HepG2 (cell line): Measurements from ENCODE around the gene SEC31B. TPM values are rescaled to one million over a fixed set of nuclear protein-coding genes. Genes with fewer than 3 reads are reported as not detected.

Experiments
- ATAC-seq: fragments of 200-7000 bp; cut with Tn5 transposase; 3 replicates; pipeline ENCODE4 v1.9.1; 2020; ENCODE audit warnings: mild to moderate bottlenecking, moderate library complexity
- BruUV-seq: library from RNA; stranded (reverse); fragments of 400-500 nt; replicated peaks from 2 replicates; lab custom pipeline; 2021; lab: Mats Ljungman, UMichigan
- CTCF ChIA-PET: fragments of 300-600 bp; formaldehyde crosslinking; extraction: SDS; loops from one replicate; lab custom pipeline; 2021; ENCODE audit warnings: low total read pairs, inconsistent platforms, low intra/inter-chr PET ratio; lab: Yijun Ruan, JAX
- POLR2A ChIA-PET: fragments of 350-600 bp; sonication (Branson Sonifier 250); formaldehyde crosslinking; loops from one replicate; lab custom pipeline; 2020; ENCODE audit warnings: antibody characterized with exemption, inconsistent platforms; lab: Yijun Ruan, JAX
- DNase-seq: peaks from one replicate; pipeline ENCODE4 v3.0.0-alpha.2; 2015; ENCODE audit warnings: low spot score
- FAIRE-seq: peaks from 3 replicates; lab custom pipeline; 2011; peaks lifted over from hg19 to GRCh38; lab: Jason Lieb, UNC
- H2AFZ ChIP-seq: one replicate; pipeline ENCODE4 v1.6.1; 2011; ENCODE audit warnings: low read length, inconsistent platforms
- H3K27ac ChIP-seq: fragments of 300-600 bp; 3 replicates; pipeline ENCODE4 v1.8.0; 2011; ENCODE audit warnings: mixed run types, mild to moderate bottlenecking, mixed read lengths, low read length, inconsistent platforms; ENCODE audit not compliant: insufficient read depth; ENCODE audit errors: extremely low read length
- H3K27me3 ChIP-seq, 2 experiments: fragments of 200-600 bp in 1 of 2; 2 replicates in 1 of 2; 3 replicates in 1 of 2; pipeline versions ENCODE4 v1.6.0 to v1.8.0; 2011; ENCODE audit warnings: low read length in 2 of 2, mild to moderate bottlenecking in 2 of 2, moderate library complexity in 2 of 2, inconsistent platforms in 1 of 2; ENCODE audit not compliant: insufficient read depth in 2 of 2, control insufficient read depth in 1 of 2
- H3K36me3 ChIP-seq, 2 experiments: fragments of 200-600 bp in 1 of 2; replicated peaks in 1 of 2; 2 replicates in 1 of 2; 3 replicates in 1 of 2; pipeline versions ENCODE4 v1.5.1 to v1.8.0; 2011; ENCODE audit warnings: low read length in 2 of 2, inconsistent platforms in 1 of 2; ENCODE audit not compliant: insufficient read depth in 2 of 2, control insufficient read depth in 1 of 2
- H3K4me1 ChIP-seq: 2 replicates; pipeline ENCODE4 v1.5.1; 2012; ENCODE audit warnings: low read length, inconsistent platforms; ENCODE audit not compliant: insufficient read depth
- H3K4me2 ChIP-seq: 2 replicates; pipeline ENCODE4 v1.6.0; 2011; ENCODE audit warnings: low read depth, low read length, inconsistent platforms
- H3K4me3 ChIP-seq, 3 experiments: fragments of 200-600 bp in 1 of 3; sonication (generic), shearing (Covaris generic) in 1 of 3; replicated peaks in 1 of 3; 2 replicates each; pipeline ENCODE4 v1.5.1; 2011 to 2016; ENCODE audit warnings: low read length in 3 of 3, inconsistent platforms in 2 of 3, low read depth in 2 of 3, mild to moderate bottlenecking in 2 of 3, control low read depth in 1 of 3, mixed read lengths in 1 of 3; ENCODE audit not compliant: insufficient read depth in 1 of 3
- H3K79me2 ChIP-seq: one replicate; pipeline ENCODE4 v1.6.1; 2011; ENCODE audit warnings: low read length, inconsistent platforms; ENCODE audit not compliant: insufficient read depth
- H3K9ac ChIP-seq: 2 replicates; pipeline ENCODE4 v1.6.0; 2011; ENCODE audit warnings: mild to moderate bottlenecking, low read depth, low read length, inconsistent platforms; ENCODE audit not compliant: insufficient read depth
- H3K9me3 ChIP-seq: 2 replicates; pipeline ENCODE4 v1.5.1; 2012; ENCODE audit warnings: mild to moderate bottlenecking, low read length
- H4K20me1 ChIP-seq: 2 replicates; pipeline ENCODE4 v1.6.0; 2011; ENCODE audit warnings: inconsistent platforms, mild to moderate bottlenecking, low read length, moderate library complexity; ENCODE audit not compliant: insufficient read depth
- AFF4 ChIP-seq: sonication (generic); formaldehyde crosslinking; IDR thresholded peaks from 2 replicates; pipeline ENCODE4 v1.4.0; 2020; ENCODE audit warnings: missing genetic modification reagents
- CREM ChIP-seq, 2 experiments: sonication (generic) in 1 of 2; formaldehyde crosslinking in 1 of 2; IDR thresholded peaks; 2 replicates each; pipeline versions ENCODE4 v1.4.0 to v1.6.1; 2016 to 2020; ENCODE audit warnings: antibody characterized with exemption in 1 of 2, mild to moderate bottlenecking in 1 of 2, missing genetic modification reagents in 1 of 2
- IRX3 ChIP-seq: sonication (generic); formaldehyde crosslinking; IDR thresholded peaks from 2 replicates; pipeline ENCODE4 v1.8.1; 2023; ENCODE audit warnings: mild to moderate bottlenecking, low read depth, missing genetic modification reagents, borderline replicate concordance
- ISL2 ChIP-seq: sonication (generic); formaldehyde crosslinking; IDR thresholded peaks from 2 replicates; pipeline ENCODE4 v1.5.0; 2020; ENCODE audit warnings: missing genetic modification reagents
- TAF15 ChIP-seq: fragments of 200-400 bp; formaldehyde crosslinking; IDR thresholded peaks from one replicate; pipeline ENCODE4 v1.6.1; 2018; ENCODE audit warnings: mild to moderate bottlenecking, low read depth, low read length; ENCODE audit not compliant: poor library complexity, severe bottlenecking
- ZNF773 ChIP-seq: sonication (generic); formaldehyde crosslinking; IDR thresholded peaks from 2 replicates; pipeline ENCODE4 v1.4.0; 2020; ENCODE audit warnings: missing genetic modification reagents, borderline replicate concordance
- WGBS: methylation state at CpG from one replicate; pipeline ENCODE4 v1.1.6; 2017; ENCODE audit warnings: low lambda C conversion rate; 5-methylcytosine and 5-hydroxymethylcytosine counted together
- in situ Hi-C: cut with HindIII; loops from 2 replicates; pipeline ENCODE4 v1.10.0; 2017; ENCODE audit warnings: low pct_unique_long_range_greater_than_20kb; ENCODE audit not compliant: extremely low pct_ligation_motif_present
- intact Hi-C: fragments of 100-400 bp; cut with micrococcal nuclease; formaldehyde crosslinking; loops from one replicate; pipeline ENCODE4 v1.10.0; 2022; ENCODE audit not compliant: unreplicated experiment
- polyA plus RNA-seq, 8 experiments: library from polyadenylated mRNA; depleted of rRNA in 3 of 8; stranded (reverse) in 7 of 8; unstranded in 1 of 8; fragments of >200 nt; fragmentation: Illumina TruSeq in 4 of 8; extraction: Trizol in 4 of 8; gene quantifications; 2 replicates each; pipeline versions ENCODE4 v1.2.1 to v1.2.3, GENCODE V29; 2011 to 2016; ENCODE audit warnings: low read depth in 4 of 8, missing spikeins in 1 of 8, mixed read lengths in 1 of 8; ENCODE audit not compliant: insufficient read depth in 1 of 8
- total RNA-seq, 5 experiments: library from RNA; depleted of rRNA; stranded (reverse); fragments of >200 nt; fragmentation: Illumina TruSeq; extraction: Trizol; gene quantifications; 2 replicates each; pipeline ENCODE4 v1.2.3, GENCODE V29; 2016; ENCODE audit warnings: low read depth in 1 of 5
- TF ChIP-seq, protein P1 (sequence below): sonication (generic); formaldehyde crosslinking; IDR thresholded peaks from 2 replicates; pipeline ENCODE4 v1.4.0; 2020; ENCODE audit warnings: mild to moderate bottlenecking, missing genetic modification reagents, borderline replicate concordance
- TF ChIP-seq, protein P2 (sequence below): sonication (generic); formaldehyde crosslinking; IDR thresholded peaks from 2 replicates; pipeline ENCODE4 v1.4.0; 2020; ENCODE audit warnings: missing genetic modification reagents, borderline replicate concordance
- TF ChIP-seq, protein P3 (sequence below): sonication (generic); formaldehyde crosslinking; IDR thresholded peaks from 2 replicates; pipeline ENCODE4 v1.5.1; 2020; ENCODE audit warnings: mild to moderate bottlenecking, missing genetic modification reagents, borderline replicate concordance

SEC31B gene
- total and polyA plus RNA-seq, 2 of the 13 experiments (the other 11 are each of a cell fraction or from before 2014, with no cell fraction given) = 2.0 to 8.3 TPM

- no peak for TF ChIP-seq AFF4 (CRISPR knock-in tag)
Observed at GRCh38 chr10:100567249-100567648, 47.6 kb upstream of the SEC31B start (continued).

GRCh38 chr10:100566561-100566960 lies 46.9 kb upstream of the SEC31B start:
- H3K4me2 ChIP-seq = no peak overlapping the region
- H3K79me2 ChIP-seq = no peaks in the 10 kb centered on the region
- H3K9me3 ChIP-seq = no peaks in the 10 kb centered on the region
- peaks cover 27% of the 10 kb centered on the region for H3K4me1 ChIP-seq
- intact Hi-C loops = no loop called here
- H4K20me1 ChIP-seq = no peaks in the 10 kb centered on the region
- POLR2A ChIA-PET = no interaction called here
- CTCF ChIA-PET = no interaction called here
- BruUV-seq = no TSS peak
- no peaks in the 10 kb centered on the region for H3K36me3 ChIP-seq
- 9% methylated on average over 3 of the region's 3 CpGs for WGBS
- FAIRE-seq (no peak), DNase-seq (no peak), ATAC-seq (no peak)
- H2AFZ ChIP-seq = no peak overlapping the region
- no peak overlapping the region for H3K9ac ChIP-seq
- peaks cover 2 to 19% of the 10 kb centered on the region in 2 experiments; a peak in 2 of 5 replicates for H3K27me3 ChIP-seq
- no peak overlapping the region for H3K4me3 ChIP-seq
- H3K27ac ChIP-seq = no peak overlapping the region
- in situ Hi-C loops = no loop called here
- no peak for TF ChIP-seq ISL2
- TF ChIP-seq, protein P1, sequence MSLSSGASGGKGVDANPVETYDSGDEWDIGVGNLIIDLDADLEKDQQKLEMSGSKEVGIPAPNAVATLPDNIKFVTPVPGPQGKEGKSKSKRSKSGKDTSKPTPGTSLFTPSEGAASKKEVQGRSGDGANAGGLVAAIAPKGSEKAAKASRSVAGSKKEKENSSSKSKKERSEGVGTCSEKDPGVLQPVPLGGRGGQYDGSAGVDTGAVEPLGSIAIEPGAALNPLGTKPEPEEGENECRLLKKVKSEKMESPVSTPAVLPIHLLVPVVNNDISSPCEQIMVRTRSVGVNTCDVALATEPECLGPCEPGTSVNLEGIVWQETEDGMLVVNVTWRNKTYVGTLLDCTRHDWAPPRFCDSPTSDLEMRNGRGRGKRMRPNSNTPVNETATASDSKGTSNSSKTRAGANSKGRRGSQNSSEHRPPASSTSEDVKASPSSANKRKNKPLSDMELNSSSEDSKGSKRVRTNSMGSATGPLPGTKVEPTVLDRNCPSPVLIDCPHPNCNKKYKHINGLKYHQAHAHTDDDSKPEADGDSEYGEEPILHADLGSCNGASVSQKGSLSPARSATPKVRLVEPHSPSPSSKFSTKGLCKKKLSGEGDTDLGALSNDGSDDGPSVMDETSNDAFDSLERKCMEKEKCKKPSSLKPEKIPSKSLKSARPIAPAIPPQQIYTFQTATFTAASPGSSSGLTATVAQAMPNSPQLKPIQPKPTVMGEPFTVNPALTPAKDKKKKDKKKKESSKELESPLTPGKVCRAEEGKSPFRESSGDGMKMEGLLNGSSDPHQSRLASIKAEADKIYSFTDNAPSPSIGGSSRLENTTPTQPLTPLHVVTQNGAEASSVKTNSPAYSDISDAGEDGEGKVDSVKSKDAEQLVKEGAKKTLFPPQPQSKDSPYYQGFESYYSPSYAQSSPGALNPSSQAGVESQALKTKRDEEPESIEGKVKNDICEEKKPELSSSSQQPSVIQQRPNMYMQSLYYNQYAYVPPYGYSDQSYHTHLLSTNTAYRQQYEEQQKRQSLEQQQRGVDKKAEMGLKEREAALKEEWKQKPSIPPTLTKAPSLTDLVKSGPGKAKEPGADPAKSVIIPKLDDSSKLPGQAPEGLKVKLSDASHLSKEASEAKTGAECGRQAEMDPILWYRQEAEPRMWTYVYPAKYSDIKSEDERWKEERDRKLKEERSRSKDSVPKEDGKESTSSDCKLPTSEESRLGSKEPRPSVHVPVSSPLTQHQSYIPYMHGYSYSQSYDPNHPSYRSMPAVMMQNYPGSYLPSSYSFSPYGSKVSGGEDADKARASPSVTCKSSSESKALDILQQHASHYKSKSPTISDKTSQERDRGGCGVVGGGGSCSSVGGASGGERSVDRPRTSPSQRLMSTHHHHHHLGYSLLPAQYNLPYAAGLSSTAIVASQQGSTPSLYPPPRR = no peak
- TF ChIP-seq TAF15 = no peak
- TF ChIP-seq, protein P2, sequence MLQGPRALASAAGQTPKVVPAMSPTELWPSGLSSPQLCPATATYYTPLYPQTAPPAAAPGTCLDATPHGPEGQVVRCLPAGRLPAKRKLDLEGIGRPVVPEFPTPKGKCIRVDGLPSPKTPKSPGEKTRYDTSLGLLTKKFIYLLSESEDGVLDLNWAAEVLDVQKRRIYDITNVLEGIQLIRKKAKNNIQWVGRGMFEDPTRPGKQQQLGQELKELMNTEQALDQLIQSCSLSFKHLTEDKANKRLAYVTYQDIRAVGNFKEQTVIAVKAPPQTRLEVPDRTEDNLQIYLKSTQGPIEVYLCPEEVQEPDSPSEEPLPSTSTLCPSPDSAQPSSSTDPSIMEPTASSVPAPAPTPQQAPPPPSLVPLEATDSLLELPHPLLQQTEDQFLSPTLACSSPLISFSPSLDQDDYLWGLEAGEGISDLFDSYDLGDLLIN = no peak
- TF ChIP-seq, protein P3, sequence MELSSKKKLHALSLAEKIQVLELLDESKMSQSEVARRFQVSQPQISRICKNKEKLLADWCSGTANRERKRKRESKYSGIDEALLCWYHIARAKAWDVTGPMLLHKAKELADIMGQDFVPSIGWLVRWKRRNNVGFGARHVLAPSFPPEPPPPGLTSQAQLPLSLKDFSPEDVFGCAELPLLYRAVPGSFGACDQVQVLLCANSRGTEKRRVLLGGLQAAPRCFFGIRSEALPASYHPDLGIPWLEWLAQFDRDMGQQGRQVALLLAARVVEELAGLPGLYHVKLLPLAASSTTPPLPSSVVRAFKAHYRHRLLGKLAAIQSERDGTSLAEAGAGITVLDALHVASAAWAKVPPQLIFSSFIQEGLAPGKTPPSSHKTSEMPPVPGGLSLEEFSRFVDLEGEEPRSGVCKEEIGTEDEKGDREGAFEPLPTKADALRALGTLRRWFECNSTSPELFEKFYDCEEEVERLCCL = no peak
- no peak for TF ChIP-seq IRX3
- no peak for TF ChIP-seq CREM (IDR thresholded peaks at IDR 0.05)
- no peak for TF ChIP-seq CREM (CRISPR knock-in tag; IDR thresholded peaks at IDR 0.05)
- TF ChIP-seq ZNF773 (CRISPR knock-in tag) = no peak
